GM18508 (cell line): ENCODE data around the gene IGF2R.

Experiments used
- ATAC-seq: cut with Tn5 transposase; IDR thresholded peaks from one replicate; pipeline ENCODE4 v1.9.1; 2021; ENCODE audit warnings: moderate number of reproducible peaks; ENCODE audit not compliant: insufficient read depth, unreplicated experiment

IGF2R gene

GRCh38 chr6:160154471-160154870 lies 185.6 kb downstream of the IGF2R start:
- no peak for ATAC-seq

GRCh38 chr6:160156842-160157241 lies 188.0 kb downstream of the IGF2R start:
- no peak for ATAC-seq

- ATAC-seq: no peak
Measured at GRCh38 chr6:160160450-160160849, 191.6 kb downstream of the IGF2R start.
